Caco-2 (cell line): ENCODE results near the gene PLEKHH2. TPM values are rescaled to one million over a fixed set of nuclear protein-coding genes. Genes with fewer than 3 reads are reported as not detected.

Experiments
- BruUV-seq: library from RNA; stranded (reverse); fragments of 400-500 nt; replicated peaks from 2 replicates; lab custom pipeline; 2021; lab: Mats Ljungman, UMichigan
- CTCF ChIA-PET: fragments of 300-600 bp; sonication (Branson Sonifier 250); formaldehyde crosslinking; loops from one replicate; lab custom pipeline; 2022; ENCODE audit warnings: antibody characterized with exemption; lab: Charles Lee
- POLR2A ChIA-PET: fragments of 300-600 bp; sonication (Branson Sonifier 250); formaldehyde crosslinking; loops from one replicate; lab custom pipeline; 2022; ENCODE audit warnings: antibody characterized with exemption; lab: Charles Lee
- DNase-seq, 2 experiments: peaks; one replicate each; pipeline versions ENCODE4 v3.0.0 to v3.0.0-alpha.2; 2020 to 2022
- H3K27me3 ChIP-seq: replicated peaks from 2 replicates; pipeline ENCODE4 v1.6.0; 2011; ENCODE audit warnings: low read length; ENCODE audit not compliant: control insufficient read depth, insufficient read depth
- H3K36me3 ChIP-seq: 2 replicates; pipeline ENCODE4 v1.5.1; 2011; ENCODE audit warnings: low read length; ENCODE audit not compliant: control insufficient read depth, insufficient read depth
- H3K4me1 ChIP-seq: fragments of 250-450 bp; sonication (Bioruptor Pico); 2 replicates; pipeline ENCODE4 v1.5.1; 2020; ENCODE audit warnings: mild to moderate bottlenecking
- H3K4me3 ChIP-seq: 2 replicates; pipeline ENCODE4 v1.5.1; 2011; ENCODE audit warnings: low read depth, mild to moderate bottlenecking, control low read depth, low read length
- H3K9me3 ChIP-seq: fragments of 250-450 bp; sonication (Bioruptor Pico); 2 replicates; pipeline ENCODE4 v1.5.1; 2020; ENCODE audit warnings: mild to moderate bottlenecking, moderate library complexity
- H3K27ac Mint-ChIP-seq: one replicate; pipeline ENCODE4 v1.8.0; 2022; ENCODE audit warnings: mixed read lengths; ENCODE audit not compliant: unreplicated experiment
- H3K27me3 Mint-ChIP-seq: one replicate; pipeline ENCODE4 v1.8.0; 2022; ENCODE audit warnings: mixed read lengths; ENCODE audit not compliant: insufficient read depth, unreplicated experiment
- H3K36me3 Mint-ChIP-seq: one replicate; pipeline ENCODE4 v1.8.0; 2022; ENCODE audit warnings: mild to moderate bottlenecking, mixed read lengths; ENCODE audit not compliant: insufficient read depth, unreplicated experiment
- H3K4me1 Mint-ChIP-seq: one replicate; pipeline ENCODE4 v1.8.0; 2022; ENCODE audit warnings: low read depth, mixed read lengths; ENCODE audit not compliant: unreplicated experiment
- H3K4me3 Mint-ChIP-seq: one replicate; pipeline ENCODE4 v1.8.0; 2022; ENCODE audit warnings: mild to moderate bottlenecking, moderate library complexity, mixed read lengths; ENCODE audit not compliant: unreplicated experiment
- H3K9me3 Mint-ChIP-seq: one replicate; pipeline ENCODE4 v1.8.0; 2022; ENCODE audit warnings: mixed read lengths; ENCODE audit not compliant: unreplicated experiment
- CTCF ChIP-seq, 2 experiments: fragments of 200-600 bp in 1 of 2; IDR thresholded peaks; 1 replicate in 1 of 2; 2 replicates in 1 of 2; pipeline versions ENCODE4 v1.5.1 to v1.8.0; 2011 to 2022; ENCODE audit warnings: antibody characterized with exemption in 1 of 2, control low read depth in 1 of 2, inconsistent platforms in 1 of 2, low read depth in 1 of 2, low read length in 1 of 2, mild to moderate bottlenecking in 1 of 2, moderate library complexity in 1 of 2; ENCODE audit not compliant: insufficient read depth in 1 of 2, severe bottlenecking in 1 of 2, unreplicated experiment in 1 of 2
- intact Hi-C: fragments of 100-400 bp; cut with micrococcal nuclease; formaldehyde crosslinking; loops from one replicate; pipeline ENCODE4 v1.10.0; 2022; ENCODE audit not compliant: unreplicated experiment
- total RNA-seq: library from RNA; stranded (reverse); gene quantifications from 2 replicates; pipeline ENCODE4 v1.2.3, GENCODE V29; 2022

Gene PLEKHH2
- total RNA-seq, 1 experiment from 2014 or later = 1.5 TPM

GRCh38 chr2:43812006-43812405, 174.9 kb downstream of the PLEKHH2 start:
- H3K36me3 ChIP-seq = no peaks in the 10 kb centered on the region
- Mint-ChIP-seq H3K36me3 (no peaks in the 10 kb centered on the region), H3K27ac (no peak overlapping the region), H3K4me1 (peaks cover 20% of the 10 kb centered on the region), H3K9me3 (no peaks in the 10 kb centered on the region), H3K4me3 (no peak overlapping the region), H3K27me3 (no peaks in the 10 kb centered on the region)
- H3K27me3 ChIP-seq = no peaks in the 10 kb centered on the region
- no peak overlapping the region for H3K4me3 ChIP-seq
- peaks cover 14% of the 10 kb centered on the region for H3K4me1 ChIP-seq
- DNase-seq = no peak
- CTCF ChIA-PET = interaction anchor here (0.7 kb wide), 1 partner anchor 203 kb away, joined by 3 read pairs; no protein-coding TSS in a partner anchor
- H3K9me3 ChIP-seq = no peaks in the 10 kb centered on the region
- BruUV-seq = no TSS peak
- POLR2A ChIA-PET = interaction anchor here (0.7 kb wide), 1 partner anchor 904 kb away, joined by 4 read pairs; no protein-coding TSS in a partner anchor
- intact Hi-C loops = no loop called here
- TF ChIP-seq CTCF (IDR thresholded peaks at IDR 0.05; ENCODE audit: insufficient read depth in 1 of 2, low read depth in 1 of 2, low read length in 1 of 2, severe bottlenecking in 1 of 2, unreplicated experiment in 1 of 2) = no peak

GRCh38 chr2:43812947-43813346, 175.9 kb downstream of the PLEKHH2 start:
- Histone ChIP-seq H3K36me3 (no peaks in the 10 kb centered on the region), H3K9me3 (no peaks in the 10 kb centered on the region), H3K27me3 (no peaks in the 10 kb centered on the region), H3K4me1 (peaks cover 9% of the 10 kb centered on the region), H3K4me3 (no peak overlapping the region)
- no peak for TF ChIP-seq CTCF (IDR thresholded peaks at IDR 0.05; ENCODE audit: insufficient read depth in 1 of 2, low read depth in 1 of 2, low read length in 1 of 2, severe bottlenecking in 1 of 2, unreplicated experiment in 1 of 2)
- ChIA-PET POLR2A (no interaction called here), CTCF (interaction anchor here (0.7 kb wide), 1 partner anchor 204 kb away, joined by 3 read pairs; no protein-coding TSS in a partner anchor)
- intact Hi-C loops = no loop called here
- H3K4me1 Mint-ChIP-seq = peaks cover 10% of the 10 kb centered on the region
- no peak overlapping the region for H3K27ac Mint-ChIP-seq
- H3K27me3 Mint-ChIP-seq = no peaks in the 10 kb centered on the region
- BruUV-seq = no TSS peak
- no peak for DNase-seq
- no peak overlapping the region for H3K4me3 Mint-ChIP-seq
- no peaks in the 10 kb centered on the region for H3K9me3 Mint-ChIP-seq
- H3K36me3 Mint-ChIP-seq = no peaks in the 10 kb centered on the region

- Histone ChIP-seq H3K4me3 (no peak overlapping the region), H3K9me3 (no peaks in the 10 kb centered on the region), H3K4me1 (no peaks in the 10 kb centered on the region), H3K36me3 (no peaks in the 10 kb centered on the region), H3K27me3 (no peaks in the 10 kb centered on the region)
- H3K27me3 Mint-ChIP-seq = no peaks in the 10 kb centered on the region
- H3K4me3 Mint-ChIP-seq = no peak overlapping the region
- POLR2A ChIA-PET = no interaction called here
- no peak for TF ChIP-seq CTCF (IDR thresholded peaks at IDR 0.05; ENCODE audit: insufficient read depth in 1 of 2, low read depth in 1 of 2, low read length in 1 of 2, severe bottlenecking in 1 of 2, unreplicated experiment in 1 of 2)
- no peak for DNase-seq
- H3K4me1 Mint-ChIP-seq = no peaks in the 10 kb centered on the region
- CTCF ChIA-PET = no interaction called here
- no TSS peak for BruUV-seq
- no peaks in the 10 kb centered on the region for H3K9me3 Mint-ChIP-seq
- H3K27ac Mint-ChIP-seq = no peak overlapping the region
- H3K36me3 Mint-ChIP-seq = no peaks in the 10 kb centered on the region
- intact Hi-C loops = no loop called here
Observed at GRCh38 chr2:43814711-43815110, 177.7 kb downstream of the PLEKHH2 start.

Other genes with a start within 250 kb of the PLEKHH2 start
- gene THADA, start 41.2 kb upstream of the PLEKHH2 start, total RNA-seq = 33.8 and 35.3 TPM in 2 replicates
- 0.37 and 1.0 TPM in 2 replicates for gene C1GALT1C1L, start 39.2 kb downstream of the PLEKHH2 start, total RNA-seq
- gene DYNC2LI1, start 136.8 kb downstream of the PLEKHH2 start, total RNA-seq = 6.4 and 8.3 TPM in 2 replicates
- gene ABCG5, start 201.6 kb downstream of the PLEKHH2 start, total RNA-seq = not detected in 2 replicates
- gene ABCG8, start 201.7 kb downstream of the PLEKHH2 start, total RNA-seq = 0.12 TPM in 1 of 2 replicates, not detected in the other